ENCODE data around the gene SUGCT.

SUGCT gene

DNA sequence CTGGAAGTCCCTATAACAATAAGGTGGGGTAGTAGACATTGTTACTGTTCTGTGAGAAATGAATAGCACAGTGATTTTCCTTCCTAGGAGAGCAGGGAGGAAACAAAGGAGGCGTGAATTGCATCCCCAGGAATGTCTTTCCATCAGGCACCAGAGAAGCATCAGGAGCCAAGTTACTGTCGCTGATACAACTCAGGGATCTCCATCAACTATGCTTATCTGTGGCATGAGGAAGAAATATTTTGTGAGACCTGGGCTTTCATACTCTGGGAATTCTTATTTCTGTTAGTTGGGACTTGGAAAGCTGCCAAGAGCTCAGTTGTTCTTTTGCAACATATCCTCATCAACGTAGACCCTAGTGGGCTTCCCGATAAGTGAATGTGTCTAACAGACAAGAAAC lies 622.3 kb downstream of the SUGCT start:
- Histone ChIP-seq H3K27ac (ENCODE audit: low read length) (no peak overlapping the region), H3K4me3 (ENCODE audit: low read depth in 1 of 2, low read length in 2 of 2) (no peak overlapping the region), H3K27me3 (ENCODE audit: low read depth, low read length) (no peaks in the 10 kb centered on the region), H3K4me1 (ENCODE audit: control insufficient read depth in 1 of 2, insufficient read depth in 2 of 2, low read length in 2 of 2) (peaks cover 0 to 12% of the 10 kb centered on the region in 2 donors), H3K9me3 (ENCODE audit: control insufficient read depth in 1 of 2, low read length in 2 of 2) (no peaks in the 10 kb centered on the region), H3K36me3 (ENCODE audit: control insufficient read depth in 1 of 2, insufficient read depth in 2 of 2, low read length in 2 of 2) (no peaks in the 10 kb centered on the region)

GRCh38 chr7:40758590-40758989 lies 623.8 kb downstream of the SUGCT start:
- Histone ChIP-seq H3K9me3 (ENCODE audit: control insufficient read depth in 1 of 2, low read length in 2 of 2) (no peaks in the 10 kb centered on the region), H3K27me3 (ENCODE audit: low read depth, low read length) (no peaks in the 10 kb centered on the region), H3K4me3 (ENCODE audit: low read depth in 1 of 2, low read length in 2 of 2) (no peak overlapping the region), H3K4me1 (ENCODE audit: control insufficient read depth in 1 of 2, insufficient read depth in 2 of 2, low read length in 2 of 2) (peaks cover 0 to 12% of the 10 kb centered on the region in 2 donors), H3K27ac (ENCODE audit: low read length) (no peak overlapping the region), H3K36me3 (ENCODE audit: control insufficient read depth in 1 of 2, insufficient read depth in 2 of 2, low read length in 2 of 2) (no peaks in the 10 kb centered on the region)

- no peaks in the 10 kb centered on the region for H3K27me3 ChIP-seq (ENCODE audit: low read depth, low read length)
- H3K27ac ChIP-seq (ENCODE audit: low read length) = no peak overlapping the region
- H3K4me1 ChIP-seq (ENCODE audit: control insufficient read depth in 1 of 2, insufficient read depth in 2 of 2, low read length in 2 of 2) = peaks cover 0 to 12% of the 10 kb centered on the region in 2 donors
- no peaks in the 10 kb centered on the region for H3K36me3 ChIP-seq (ENCODE audit: control insufficient read depth in 1 of 2, insufficient read depth in 2 of 2, low read length in 2 of 2)
- H3K4me3 ChIP-seq (ENCODE audit: low read depth in 1 of 2, low read length in 2 of 2) = no peak overlapping the region
- no peaks in the 10 kb centered on the region for H3K9me3 ChIP-seq (ENCODE audit: control insufficient read depth in 1 of 2, low read length in 2 of 2)
Observed at GRCh38 chr7:40760293-40760964, 625.6 kb downstream of the SUGCT start.

DNA sequence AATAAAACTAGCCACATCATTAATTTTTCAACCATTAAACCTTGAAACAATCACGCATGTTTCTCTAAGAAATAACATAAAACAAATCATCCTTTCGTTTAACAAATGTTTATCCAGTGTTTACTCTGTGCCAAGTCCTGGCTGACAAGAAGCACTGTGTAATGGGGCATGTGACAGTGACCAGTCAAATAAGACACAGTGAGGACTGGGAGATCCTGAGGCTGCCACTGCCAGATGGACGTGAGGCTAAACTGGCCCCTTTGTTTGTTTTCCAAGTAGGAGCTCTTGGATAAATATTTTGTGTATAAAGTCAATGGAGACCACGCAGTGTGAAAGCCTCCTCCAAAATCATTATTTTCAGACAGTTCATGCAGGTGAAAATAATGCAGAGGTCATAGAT lies 626.2 kb downstream of the SUGCT start:
- no peaks in the 10 kb centered on the region for H3K36me3 ChIP-seq (ENCODE audit: control insufficient read depth in 1 of 2, insufficient read depth in 2 of 2, low read length in 2 of 2)
- peaks cover 0 to 12% of the 10 kb centered on the region in 2 donors for H3K4me1 ChIP-seq (ENCODE audit: control insufficient read depth in 1 of 2, insufficient read depth in 2 of 2, low read length in 2 of 2)
- no peak overlapping the region for H3K27ac ChIP-seq (ENCODE audit: low read length)
- H3K4me3 ChIP-seq (ENCODE audit: low read depth in 1 of 2, low read length in 2 of 2) = no peak overlapping the region
- H3K27me3 ChIP-seq (ENCODE audit: low read depth, low read length) = no peaks in the 10 kb centered on the region
- no peaks in the 10 kb centered on the region for H3K9me3 ChIP-seq (ENCODE audit: control insufficient read depth in 1 of 2, low read length in 2 of 2)

DNA sequence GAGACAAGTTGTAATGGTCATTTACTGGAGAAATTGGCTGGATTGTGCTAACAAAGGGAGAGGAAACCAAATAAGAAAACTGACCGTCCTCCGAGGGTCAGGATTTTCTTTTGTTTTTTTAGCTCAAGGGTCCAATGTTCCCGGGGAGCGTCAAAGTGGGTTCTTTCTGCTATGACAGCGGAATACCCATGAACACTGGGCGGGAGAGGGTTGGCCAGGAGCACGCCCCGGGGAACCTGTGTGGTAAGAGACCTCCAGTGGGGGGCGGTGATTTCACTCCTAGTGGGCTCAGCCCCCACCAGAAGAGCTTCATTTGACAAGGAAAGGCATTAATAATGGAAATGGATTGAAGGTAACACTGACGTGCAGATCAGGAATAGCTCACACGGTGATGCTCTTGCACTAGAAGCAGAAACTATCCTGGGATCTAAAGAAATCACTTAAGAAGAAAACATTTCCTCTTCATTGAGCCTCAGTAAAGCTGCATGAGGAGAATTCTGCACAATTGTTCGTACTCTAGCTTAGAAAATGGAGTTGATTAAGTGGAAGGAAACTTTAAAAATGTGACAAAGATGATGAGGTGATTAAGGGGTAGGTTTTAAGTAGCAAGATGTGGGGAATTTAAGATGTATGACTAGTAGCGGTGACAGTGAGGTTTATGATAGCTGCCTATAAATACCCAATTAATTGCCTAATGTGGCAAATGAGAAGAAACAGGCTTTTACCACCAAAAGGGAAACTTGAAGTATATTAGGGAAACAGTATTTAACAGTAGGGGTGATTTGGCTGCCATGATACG lies 627.2 kb downstream of the SUGCT start:
- no peaks in the 10 kb centered on the region for H3K36me3 ChIP-seq (ENCODE audit: control insufficient read depth in 1 of 2, insufficient read depth in 2 of 2, low read length in 2 of 2)
- no peaks in the 10 kb centered on the region for H3K9me3 ChIP-seq (ENCODE audit: control insufficient read depth in 1 of 2, low read length in 2 of 2)
- no peak overlapping the region for H3K4me3 ChIP-seq (ENCODE audit: low read depth in 1 of 2, low read length in 2 of 2)
- peaks cover 0 to 12% of the 10 kb centered on the region in 2 donors for H3K4me1 ChIP-seq (ENCODE audit: control insufficient read depth in 1 of 2, insufficient read depth in 2 of 2, low read length in 2 of 2)
- peak overlapping the region; percentile 17 for H3K27ac ChIP-seq (ENCODE audit: low read length)
- no peaks in the 10 kb centered on the region for H3K27me3 ChIP-seq (ENCODE audit: low read depth, low read length)

DNA sequence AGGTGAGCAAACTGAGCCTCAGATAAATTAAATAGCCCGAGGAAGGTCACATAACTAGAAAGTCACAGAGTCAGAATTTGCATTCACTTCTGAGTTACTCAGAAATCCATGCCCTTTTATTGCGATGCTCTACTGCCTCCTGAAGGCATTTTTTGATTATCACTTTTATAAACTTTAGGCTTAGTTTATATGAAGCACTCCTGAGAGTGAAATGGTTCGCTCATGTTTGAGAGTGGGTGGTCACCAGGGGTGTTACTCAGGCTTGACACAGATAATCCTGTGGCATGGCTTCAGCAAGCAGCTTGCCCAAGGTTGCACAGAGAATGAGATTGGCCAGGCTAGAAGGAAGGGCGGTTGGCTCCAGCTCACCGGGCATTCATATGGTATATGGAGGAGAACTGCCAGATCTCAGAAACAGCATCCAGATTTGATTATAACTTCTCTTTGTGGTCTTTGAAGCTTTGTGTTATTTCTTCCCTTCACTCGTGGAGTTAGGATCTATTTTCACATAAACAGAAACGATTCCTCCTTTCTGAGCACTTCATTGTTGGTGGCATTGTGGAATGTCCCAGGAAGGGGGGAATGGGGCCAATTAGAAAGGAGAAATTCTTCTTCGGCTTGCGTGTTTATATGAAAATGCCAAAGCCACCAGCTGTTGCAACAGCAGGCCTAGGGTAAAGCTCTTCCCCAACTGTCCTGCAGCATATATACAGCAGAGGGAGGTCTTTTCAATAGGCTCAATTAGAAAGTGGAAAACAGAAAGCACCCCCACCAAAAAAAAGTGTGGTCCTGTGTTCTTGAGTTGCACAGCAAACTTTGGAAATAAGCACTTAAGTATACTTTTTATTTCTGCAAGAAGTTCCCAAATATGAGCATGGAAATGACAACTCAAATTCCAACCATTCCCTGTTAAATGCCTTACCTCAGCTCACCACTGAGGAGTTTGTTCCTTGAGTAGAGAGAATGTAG lies 628.8 kb downstream of the SUGCT start:
- H3K27ac ChIP-seq (ENCODE audit: low read length) = no peak overlapping the region
- no peaks in the 10 kb centered on the region for H3K27me3 ChIP-seq (ENCODE audit: low read depth, low read length)
- H3K9me3 ChIP-seq (ENCODE audit: control insufficient read depth in 1 of 2, low read length in 2 of 2) = no peaks in the 10 kb centered on the region
- peaks cover 0 to 11% of the 10 kb centered on the region in 2 donors for H3K4me1 ChIP-seq (ENCODE audit: control insufficient read depth in 1 of 2, insufficient read depth in 2 of 2, low read length in 2 of 2)
- no peak overlapping the region for H3K4me3 ChIP-seq (ENCODE audit: low read depth in 1 of 2, low read length in 2 of 2)
- no peaks in the 10 kb centered on the region for H3K36me3 ChIP-seq (ENCODE audit: control insufficient read depth in 1 of 2, insufficient read depth in 2 of 2, low read length in 2 of 2)

DNA sequence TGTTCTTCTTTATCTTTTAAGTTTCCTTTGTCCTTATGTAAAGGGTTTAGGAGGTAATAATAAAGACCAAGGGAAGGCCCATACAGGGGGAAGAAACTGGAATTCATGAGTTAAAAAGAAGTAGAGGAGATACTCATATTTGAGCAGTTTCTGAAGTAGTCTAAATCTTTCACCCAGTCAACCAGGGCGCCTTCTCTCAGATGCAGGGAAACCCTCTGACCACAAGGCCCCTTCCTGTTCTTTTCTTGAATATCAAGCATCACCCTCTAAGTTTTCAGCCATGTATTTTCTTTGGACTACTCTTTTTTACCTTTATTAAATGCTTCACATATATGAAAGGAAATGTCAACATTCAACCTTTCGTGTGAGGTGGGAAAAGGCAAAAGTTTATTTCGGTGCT lies 630.8 kb downstream of the SUGCT start:
- Histone ChIP-seq H3K36me3 (ENCODE audit: control insufficient read depth in 1 of 2, insufficient read depth in 2 of 2, low read length in 2 of 2) (no peaks in the 10 kb centered on the region), H3K27ac (ENCODE audit: low read length) (no peak overlapping the region), H3K4me1 (ENCODE audit: control insufficient read depth in 1 of 2, insufficient read depth in 2 of 2, low read length in 2 of 2) (peaks cover 0 to under 1% of the 10 kb centered on the region in 2 donors), H3K27me3 (ENCODE audit: low read depth, low read length) (no peaks in the 10 kb centered on the region), H3K9me3 (ENCODE audit: control insufficient read depth in 1 of 2, low read length in 2 of 2) (no peaks in the 10 kb centered on the region), H3K4me3 (ENCODE audit: low read depth in 1 of 2, low read length in 2 of 2) (no peak overlapping the region)

- no peaks in the 10 kb centered on the region for H3K27me3 ChIP-seq (ENCODE audit: low read depth, low read length)
- no peak overlapping the region for H3K4me3 ChIP-seq (ENCODE audit: low read depth in 1 of 2, low read length in 2 of 2)
- H3K4me1 ChIP-seq (ENCODE audit: control insufficient read depth in 1 of 2, insufficient read depth in 2 of 2, low read length in 2 of 2) = no peaks in the 10 kb centered on the region
- no peak overlapping the region for H3K27ac ChIP-seq (ENCODE audit: low read length)
- H3K36me3 ChIP-seq (ENCODE audit: control insufficient read depth in 1 of 2, insufficient read depth in 2 of 2, low read length in 2 of 2) = no peaks in the 10 kb centered on the region
- H3K9me3 ChIP-seq (ENCODE audit: control insufficient read depth in 1 of 2, low read length in 2 of 2) = no peaks in the 10 kb centered on the region
Observed at GRCh38 chr7:40772096-40772495, 637.3 kb downstream of the SUGCT start.

DNA sequence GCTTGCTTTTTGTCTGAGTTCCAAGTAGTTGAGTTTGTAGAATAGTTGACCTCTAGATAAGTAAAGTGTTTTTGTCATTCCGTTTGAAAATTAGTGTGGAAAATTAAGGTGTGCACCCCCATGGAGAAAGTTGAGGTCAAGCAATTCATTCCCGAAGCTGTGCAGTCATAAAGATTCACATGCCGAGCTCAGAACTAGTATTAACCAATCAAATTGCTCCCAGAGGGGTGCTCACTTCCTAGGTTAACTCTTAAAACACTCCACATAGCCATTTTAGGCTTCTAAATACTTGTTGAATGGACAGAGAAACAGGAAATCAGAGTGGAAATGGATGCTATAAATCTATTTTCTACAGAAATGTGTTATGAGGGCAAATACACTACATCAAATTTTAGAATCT lies 638.9 kb downstream of the SUGCT start:
- no peaks in the 10 kb centered on the region for H3K36me3 ChIP-seq (ENCODE audit: control insufficient read depth in 1 of 2, insufficient read depth in 2 of 2, low read length in 2 of 2)
- no peak overlapping the region for H3K27ac ChIP-seq (ENCODE audit: low read length)
- no peaks in the 10 kb centered on the region for H3K27me3 ChIP-seq (ENCODE audit: low read depth, low read length)
- no peaks in the 10 kb centered on the region for H3K4me1 ChIP-seq (ENCODE audit: control insufficient read depth in 1 of 2, insufficient read depth in 2 of 2, low read length in 2 of 2)
- H3K9me3 ChIP-seq (ENCODE audit: control insufficient read depth in 1 of 2, low read length in 2 of 2) = no peaks in the 10 kb centered on the region
- H3K4me3 ChIP-seq (ENCODE audit: low read depth in 1 of 2, low read length in 2 of 2) = no peak overlapping the region

DNA sequence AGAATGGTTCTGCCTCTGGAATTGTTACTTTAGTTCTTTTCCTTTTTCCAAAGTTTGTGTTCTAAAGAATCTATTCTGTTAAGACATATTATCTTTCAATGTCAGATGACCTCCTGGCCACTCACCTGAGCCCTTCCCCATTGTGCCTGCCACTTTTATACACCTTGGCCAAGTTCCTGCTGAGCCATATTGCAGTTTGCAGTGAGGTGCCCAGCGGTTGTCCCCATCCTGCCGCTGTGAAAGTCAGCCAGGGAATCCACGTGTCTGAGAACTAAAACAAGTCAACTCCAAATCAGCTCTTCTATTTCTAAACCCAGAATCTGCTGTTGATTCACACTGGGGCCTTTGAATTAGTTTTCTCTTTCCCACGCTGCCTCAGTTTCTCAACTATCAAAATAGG lies 641.1 kb downstream of the SUGCT start:
- Histone ChIP-seq H3K9me3 (ENCODE audit: control insufficient read depth in 1 of 2, low read length in 2 of 2) (no peaks in the 10 kb centered on the region), H3K4me3 (ENCODE audit: low read depth in 1 of 2, low read length in 2 of 2) (no peak overlapping the region), H3K27ac (ENCODE audit: low read length) (no peak overlapping the region), H3K27me3 (ENCODE audit: low read depth, low read length) (no peaks in the 10 kb centered on the region), H3K36me3 (ENCODE audit: control insufficient read depth in 1 of 2, insufficient read depth in 2 of 2, low read length in 2 of 2) (no peaks in the 10 kb centered on the region), H3K4me1 (ENCODE audit: control insufficient read depth in 1 of 2, insufficient read depth in 2 of 2, low read length in 2 of 2) (peaks cover 0 to 7% of the 10 kb centered on the region in 2 donors)

- Histone ChIP-seq H3K4me3 (ENCODE audit: low read depth in 1 of 2, low read length in 2 of 2) (no peak overlapping the region), H3K4me1 (ENCODE audit: control insufficient read depth in 1 of 2, insufficient read depth in 2 of 2, low read length in 2 of 2) (peaks cover 0 to 11% of the 10 kb centered on the region in 2 donors), H3K27ac (ENCODE audit: low read length) (no peak overlapping the region), H3K36me3 (ENCODE audit: control insufficient read depth in 1 of 2, insufficient read depth in 2 of 2, low read length in 2 of 2) (no peaks in the 10 kb centered on the region), H3K9me3 (ENCODE audit: control insufficient read depth in 1 of 2, low read length in 2 of 2) (no peaks in the 10 kb centered on the region), H3K27me3 (ENCODE audit: low read depth, low read length) (no peaks in the 10 kb centered on the region)
Observed at GRCh38 chr7:40777730-40778312, 643.0 kb downstream of the SUGCT start.

Data from muscle layer of duodenum (tissue), 2 donors.